GM12878 (cell line): Measurements from ENCODE around the gene NEO1. TPM values are rescaled to one million over a fixed set of nuclear protein-coding genes. Genes with fewer than 3 reads are reported as not detected.

ENCODE experiments used
- ATAC-seq: fragments of 200-7000 bp; cut with Tn5 transposase; 3 replicates; pipeline ENCODE4 v1.9.1; 2020; ENCODE audit warnings: mild to moderate bottlenecking, moderate library complexity
- BruUV-seq: library from RNA; stranded (reverse); fragments of 400-500 nt; replicated peaks from 2 replicates; lab custom pipeline; 2021; lab: Mats Ljungman, UMichigan
- CTCF ChIA-PET: fragments of 300-600 bp; sonication (Branson Sonifier 250); formaldehyde crosslinking; extraction: SDS; loops from one replicate; lab custom pipeline; 2021; ENCODE audit warnings: inconsistent platforms; lab: Yijun Ruan, JAX
- POLR2A ChIA-PET: fragments of 350-600 bp; formaldehyde crosslinking; extraction: SDS; loops from one replicate; lab custom pipeline; 2021; ENCODE audit warnings: inconsistent platforms; lab: Charles Lee
- RAD21 ChIA-PET: fragments of 300-600 bp; sonication (Branson Sonifier 250); formaldehyde crosslinking; loops from one replicate; lab custom pipeline; 2023; ENCODE audit warnings: antibody characterized with exemption; ENCODE audit not compliant: unreplicated experiment; lab: Charles Lee
- SMC1A ChIA-PET: fragments of 300-600 bp; sonication (Branson Sonifier 250); formaldehyde crosslinking; loops from one replicate; lab custom pipeline; 2023; ENCODE audit not compliant: unreplicated experiment, uncharacterized antibody; lab: Charles Lee
- DNase-seq: peaks from one replicate; pipeline ENCODE4 v3.0.0-alpha.2; 2011; ENCODE audit warnings: low read depth, low spot score
- FAIRE-seq: peaks from 3 replicates; lab custom pipeline; 2011; peaks lifted over from hg19 to GRCh38; lab: Jason Lieb, UNC
- H2AFZ ChIP-seq: 2 replicates; pipeline ENCODE4 v1.6.0; 2011; ENCODE audit warnings: low read depth, low read length, control low read depth; ENCODE audit not compliant: control insufficient read depth
- H3K27ac ChIP-seq: 2 replicates; pipeline ENCODE4 v1.5.1; 2011; ENCODE audit warnings: control low read depth; ENCODE audit not compliant: control insufficient read depth, insufficient read depth
- H3K27me3 ChIP-seq, 2 experiments: replicated peaks in 1 of 2; 2 replicates each; pipeline versions ENCODE4 v1.6.0 to v1.6.1; 2011; ENCODE audit warnings: low read length in 1 of 2; ENCODE audit not compliant: control insufficient read depth in 2 of 2, insufficient read depth in 2 of 2
- H3K36me3 ChIP-seq, 2 experiments: 2 replicates each; pipeline ENCODE4 v1.5.1; 2011; ENCODE audit warnings: low read length in 1 of 2; ENCODE audit not compliant: control insufficient read depth in 2 of 2, insufficient read depth in 2 of 2
- H3K4me1 ChIP-seq: 2 replicates; pipeline ENCODE4 v1.6.1; 2011; ENCODE audit warnings: mild to moderate bottlenecking, low read length, moderate library complexity, mixed read lengths; ENCODE audit not compliant: control insufficient read depth, insufficient read depth
- H3K4me2 ChIP-seq: 2 replicates; pipeline ENCODE4 v1.6.0; 2011; ENCODE audit warnings: control low read depth; ENCODE audit not compliant: control insufficient read depth, insufficient read depth
- H3K4me3 ChIP-seq: fragments of 200-600 bp; sonication (generic); 2 replicates; pipeline ENCODE4 v1.5.1; 2016
- H3K79me2 ChIP-seq: 2 replicates; pipeline ENCODE4 v1.6.0; 2011; ENCODE audit warnings: low read length; ENCODE audit not compliant: control insufficient read depth, insufficient read depth
- H3K9ac ChIP-seq: 2 replicates; pipeline ENCODE4 v1.8.0; 2011; ENCODE audit warnings: low read length, control low read depth, mixed read lengths; ENCODE audit not compliant: control insufficient read depth, insufficient read depth
- H3K9me3 ChIP-seq: replicated peaks from 3 replicates; pipeline ENCODE4 v1.5.1; 2011; ENCODE audit warnings: mild to moderate bottlenecking, low read length; ENCODE audit not compliant: control insufficient read depth, insufficient read depth
- H4K20me1 ChIP-seq: 2 replicates; pipeline ENCODE4 v1.6.0; 2011; ENCODE audit not compliant: control insufficient read depth, insufficient read depth
- CBX3 ChIP-seq: fragments of 200-600 bp; sonication (generic); IDR thresholded peaks from 2 replicates; pipeline ENCODE4 v1.6.1; 2016; ENCODE audit warnings: low read depth, borderline replicate concordance
- CEBPB ChIP-seq, 2 experiments: fragments of 150-350 bp in 1 of 2; IDR thresholded peaks; 2 replicates each; pipeline ENCODE4 v1.6.1; 2012 to 2014; ENCODE audit warnings: low read depth in 2 of 2, low read length in 2 of 2, borderline replicate concordance in 1 of 2, inconsistent platforms in 1 of 2
- CHD1 ChIP-seq: IDR thresholded peaks from 2 replicates; pipeline ENCODE4 v1.6.1; 2012; ENCODE audit warnings: low read depth, low read length, improper control_type of control experiment
- CHD2 ChIP-seq: IDR thresholded peaks from 2 replicates; pipeline ENCODE4 v1.6.1; 2011; ENCODE audit warnings: low read depth, low read length, improper control_type of control experiment, borderline replicate concordance
- EGR1 ChIP-seq, 2 experiments: IDR thresholded peaks; 1 replicate in 1 of 2; 2 replicates in 1 of 2; pipeline ENCODE4 v1.6.1; 2011 to 2012; ENCODE audit warnings: low read depth in 2 of 2, low read length in 2 of 2, borderline replicate concordance in 1 of 2, mild to moderate bottlenecking in 1 of 2, moderate library complexity in 1 of 2
- GABPA ChIP-seq: IDR thresholded peaks from 2 replicates; pipeline ENCODE4 v1.6.1; 2014; ENCODE audit warnings: antibody characterized with exemption, low read depth, mild to moderate bottlenecking, inconsistent platforms
- KAT2A ChIP-seq: conservative IDR thresholded peaks from 2 replicates; pipeline ENCODE4 v1.6.1; 2011; ENCODE audit warnings: low read depth, low read length; ENCODE audit not compliant: control insufficient read depth
- MEF2B ChIP-seq: fragments of 450-650 bp; IDR thresholded peaks from 2 replicates; pipeline ENCODE4 v1.6.1; 2018; ENCODE audit warnings: mild to moderate bottlenecking, moderate library complexity; ENCODE audit not compliant: partially characterized antibody, poor library complexity, severe bottlenecking
- POU2F2 ChIP-seq: IDR thresholded peaks from 3 replicates; pipeline ENCODE4 v1.6.1; 2011; ENCODE audit warnings: low read depth, mild to moderate bottlenecking, low read length, borderline replicate concordance
- SMAD1 ChIP-seq: fragments of 450-650 bp; IDR thresholded peaks from 2 replicates; pipeline ENCODE4 v1.6.1; 2018; ENCODE audit warnings: mild to moderate bottlenecking, low read depth; ENCODE audit not compliant: partially characterized antibody
- SUZ12 ChIP-seq: fragments of 200-600 bp; sonication (generic); IDR thresholded peaks from one replicate; pipeline ENCODE4 v1.6.1; 2018; ENCODE audit warnings: antibody characterized with exemption, mild to moderate bottlenecking; ENCODE audit not compliant: unreplicated experiment
- TCF12 ChIP-seq: IDR thresholded peaks from 2 replicates; pipeline ENCODE4 v1.6.1; 2011; ENCODE audit warnings: low read depth, mild to moderate bottlenecking, low read length
- TCF3 ChIP-seq: IDR thresholded peaks from 2 replicates; pipeline ENCODE4 v1.6.1; 2012; ENCODE audit warnings: low read depth, mild to moderate bottlenecking, low read length, borderline replicate concordance; ENCODE audit not compliant: insufficient read depth
- YY1 ChIP-seq: IDR thresholded peaks from 2 replicates; pipeline ENCODE4 v1.6.1; 2011; ENCODE audit warnings: low read depth, mild to moderate bottlenecking, low read length
- ZNF622 ChIP-seq: fragments of 450-650 bp; IDR thresholded peaks from 2 replicates; pipeline ENCODE4 v1.6.1; 2017; ENCODE audit warnings: mild to moderate bottlenecking, inconsistent platforms
- ZZZ3 ChIP-seq: IDR thresholded peaks from 2 replicates; pipeline ENCODE4 v1.6.1; 2011; ENCODE audit warnings: low read depth; ENCODE audit not compliant: control insufficient read depth, insufficient read length
- WGBS: methylation state at CpG from one replicate; pipeline ENCODE4 v1.1.6; 2016; ENCODE audit warnings: low lambda C conversion rate; ENCODE audit not compliant: insufficient replicate concordance, insufficient coverage; ENCODE audit errors: missing lambda C conversion rate; 5-methylcytosine and 5-hydroxymethylcytosine counted together
- in situ Hi-C: fragments of 300-500 bp; cut with MboI; formaldehyde crosslinking; loops from 9 replicates; pipeline ENCODE4 v1.14.3; 2018; ENCODE audit warnings: mixed read lengths
- intact Hi-C: fragments of 100-400 bp; cut with micrococcal nuclease; formaldehyde crosslinking; loops from one replicate; pipeline ENCODE4 v1.14.2; 2022; ENCODE audit not compliant: unreplicated experiment
- polyA plus RNA-seq, 11 experiments: library from polyadenylated mRNA; depleted of rRNA in 4 of 11; unstranded in 6 of 11; stranded (reverse) in 5 of 11; fragments of >200 nt; fragmentation: Nextera tagmentation in 4 of 11; fragmentation: Illumina TruSeq in 1 of 11; extraction: Ambion mirVana in 4 of 11; extraction: Trizol in 1 of 11; gene quantifications; 1 replicate in 1 of 11; 2 replicates in 10 of 11; pipeline versions ENCODE4 v1.2.1 to v1.2.3, GENCODE V29; 2011 to 2016; ENCODE audit warnings: inconsistent platforms in 2 of 11, missing spikeins in 2 of 11, low read depth in 1 of 11
- total RNA-seq, 4 experiments: library from RNA; depleted of rRNA in 3 of 4; stranded (reverse); fragments of >200 nt in 3 of 4; fragmentation: Illumina TruSeq in 1 of 4; extraction: Trizol in 1 of 4; gene quantifications; 2 replicates each; pipeline versions ENCODE4 v1.2.1 to v1.2.3, GENCODE V29; 2013 to 2021
- TF ChIP-seq, protein P1 (sequence below): fragments of 450-650 bp; formaldehyde crosslinking; IDR thresholded peaks from 2 replicates; pipeline ENCODE4 v1.4.0; 2022; ENCODE audit warnings: mild to moderate bottlenecking, moderate library complexity
- TF ChIP-seq, protein P2 (sequence below): IDR thresholded peaks from 2 replicates; pipeline ENCODE4 v1.6.1; 2012; ENCODE audit warnings: mild to moderate bottlenecking, low read depth, low read length

The NEO1 gene
- total and polyA plus RNA-seq, 10 of the 15 experiments (the other 5 are each of a cell fraction or from before 2014, with no cell fraction given), result 0.03 to 2.0 (median 0.32) TPM

DNA sequence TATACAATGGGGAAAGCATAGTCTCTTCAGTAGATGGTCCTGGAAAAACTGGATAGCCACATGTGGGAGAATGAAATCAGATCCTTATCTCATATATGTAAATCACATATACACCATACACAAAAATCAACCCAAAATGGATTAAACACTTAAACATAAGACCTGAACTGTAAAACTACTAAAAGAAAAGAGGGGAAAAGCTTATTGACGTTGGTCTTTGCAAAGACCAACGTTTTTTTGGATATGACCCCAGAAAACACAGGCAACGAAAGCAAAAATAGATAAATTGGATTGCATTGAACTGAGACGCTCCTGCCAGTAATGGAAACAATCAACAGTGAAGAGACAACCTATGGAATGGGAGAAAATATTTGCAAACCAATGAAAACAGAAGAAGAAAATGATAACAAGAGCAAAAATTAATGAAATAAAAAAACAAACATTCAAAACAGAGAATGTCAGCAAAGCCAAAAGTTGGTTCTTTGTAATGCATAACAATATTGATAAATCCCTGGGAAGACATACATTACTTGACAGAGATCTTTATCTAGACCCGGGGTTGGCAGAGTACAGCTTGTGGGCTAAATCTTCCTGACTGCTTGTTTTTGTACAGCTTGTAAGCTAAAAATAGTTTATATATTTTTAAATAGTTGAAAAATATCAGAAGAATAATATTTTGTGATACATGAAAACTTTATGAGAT lies 86.9 kb downstream of the NEO1 start:
- no peak overlapping the region for H3K9ac ChIP-seq
- no peak overlapping the region for H2AFZ ChIP-seq
- FAIRE-seq, result no peak
- intact Hi-C loops (no loop called here), in situ Hi-C loops (no loop called here)
- no peaks in the 10 kb centered on the region; the same call in 2 of the 3 replicates for H3K9me3 ChIP-seq
- 11% methylated on average over 5 of the region's 5 CpGs for WGBS
- no peaks in the 10 kb centered on the region for H4K20me1 ChIP-seq
- BruUV-seq, result no TSS peak
- no peaks in the 10 kb centered on the region for H3K36me3 ChIP-seq
- no peak overlapping the region for H3K4me2 ChIP-seq
- SMC1A ChIA-PET, result no interaction called here
- RAD21 ChIA-PET, result no interaction called here
- CTCF ChIA-PET, result interaction anchor here (1.5 to 1.6 kb wide), 2 partner anchors 13 to 102 kb away, joined by 3 to 4 read pairs; no protein-coding TSS in a partner anchor
- H3K4me3 ChIP-seq, result no peak overlapping the region
- POLR2A ChIA-PET, result interaction anchor here (0.6 kb wide), 1 partner anchor 681 kb away, joined by 3 read pairs; no protein-coding TSS in a partner anchor
- H3K4me1 ChIP-seq, result peaks cover 3% of the 10 kb centered on the region; the same call in 1 of the 2 replicates
- H3K27ac ChIP-seq, result no peak overlapping the region
- no peak for DNase-seq
- H3K79me2 ChIP-seq, result no peaks in the 10 kb centered on the region
- no peaks in the 10 kb centered on the region for H3K27me3 ChIP-seq
- ATAC-seq, result no peak
- TF ChIP-seq YY1 (no peak), KAT2A (no peak), CBX3 (no peak), ZZZ3 (no peak), SUZ12 (no peak), GABPA (no peak), ZNF622 (no peak), MEF2B (no peak), CHD1 (no peak), SMAD1 (no peak), CEBPB (IDR thresholded peaks at IDR 0.05; ENCODE audit: borderline replicate concordance in 1 of 2, low read depth in 2 of 2, low read length in 2 of 2) (no peak), TCF12 (no peak), TCF3 (no peak), POU2F2 (no peak), CHD2 (no peak), EGR1 (IDR thresholded peaks at IDR 0.05; ENCODE audit: borderline replicate concordance in 1 of 2, low read depth in 2 of 2, low read length in 2 of 2) (no peak)
- TF ChIP-seq, protein P1, sequence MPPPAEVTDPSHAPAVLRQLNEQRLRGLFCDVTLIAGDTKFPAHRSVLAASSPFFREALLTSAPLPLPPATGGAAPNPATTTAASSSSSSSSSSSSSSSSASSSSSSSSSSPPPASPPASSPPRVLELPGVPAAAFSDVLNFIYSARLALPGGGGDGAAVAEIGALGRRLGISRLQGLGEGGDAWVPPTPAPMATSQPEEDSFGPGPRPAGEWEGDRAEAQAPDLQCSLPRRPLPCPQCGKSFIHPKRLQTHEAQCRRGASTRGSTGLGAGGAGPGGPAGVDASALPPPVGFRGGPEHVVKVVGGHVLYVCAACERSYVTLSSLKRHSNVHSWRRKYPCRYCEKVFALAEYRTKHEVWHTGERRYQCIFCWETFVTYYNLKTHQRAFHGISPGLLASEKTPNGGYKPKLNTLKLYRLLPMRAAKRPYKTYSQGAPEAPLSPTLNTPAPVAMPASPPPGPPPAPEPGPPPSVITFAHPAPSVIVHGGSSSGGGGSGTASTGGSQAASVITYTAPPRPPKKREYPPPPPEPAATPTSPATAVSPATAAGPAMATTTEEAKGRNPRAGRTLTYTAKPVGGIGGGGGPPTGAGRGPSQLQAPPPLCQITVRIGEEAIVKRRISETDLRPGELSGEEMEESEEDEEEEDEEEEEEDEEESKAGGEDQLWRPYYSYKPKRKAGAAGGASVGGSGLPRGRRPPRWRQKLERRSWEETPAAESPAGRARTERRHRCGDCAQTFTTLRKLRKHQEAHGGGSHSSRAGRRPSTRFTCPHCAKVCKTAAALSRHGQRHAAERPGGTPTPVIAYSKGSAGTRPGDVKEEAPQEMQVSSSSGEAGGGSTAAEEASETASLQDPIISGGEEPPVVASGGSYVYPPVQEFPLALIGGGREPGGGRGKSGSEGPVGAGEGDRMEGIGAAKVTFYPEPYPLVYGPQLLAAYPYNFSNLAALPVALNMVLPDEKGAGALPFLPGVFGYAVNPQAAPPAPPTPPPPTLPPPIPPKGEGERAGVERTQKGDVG (CRISPR knock-in tag), result no peak
- TF ChIP-seq, protein P2, sequence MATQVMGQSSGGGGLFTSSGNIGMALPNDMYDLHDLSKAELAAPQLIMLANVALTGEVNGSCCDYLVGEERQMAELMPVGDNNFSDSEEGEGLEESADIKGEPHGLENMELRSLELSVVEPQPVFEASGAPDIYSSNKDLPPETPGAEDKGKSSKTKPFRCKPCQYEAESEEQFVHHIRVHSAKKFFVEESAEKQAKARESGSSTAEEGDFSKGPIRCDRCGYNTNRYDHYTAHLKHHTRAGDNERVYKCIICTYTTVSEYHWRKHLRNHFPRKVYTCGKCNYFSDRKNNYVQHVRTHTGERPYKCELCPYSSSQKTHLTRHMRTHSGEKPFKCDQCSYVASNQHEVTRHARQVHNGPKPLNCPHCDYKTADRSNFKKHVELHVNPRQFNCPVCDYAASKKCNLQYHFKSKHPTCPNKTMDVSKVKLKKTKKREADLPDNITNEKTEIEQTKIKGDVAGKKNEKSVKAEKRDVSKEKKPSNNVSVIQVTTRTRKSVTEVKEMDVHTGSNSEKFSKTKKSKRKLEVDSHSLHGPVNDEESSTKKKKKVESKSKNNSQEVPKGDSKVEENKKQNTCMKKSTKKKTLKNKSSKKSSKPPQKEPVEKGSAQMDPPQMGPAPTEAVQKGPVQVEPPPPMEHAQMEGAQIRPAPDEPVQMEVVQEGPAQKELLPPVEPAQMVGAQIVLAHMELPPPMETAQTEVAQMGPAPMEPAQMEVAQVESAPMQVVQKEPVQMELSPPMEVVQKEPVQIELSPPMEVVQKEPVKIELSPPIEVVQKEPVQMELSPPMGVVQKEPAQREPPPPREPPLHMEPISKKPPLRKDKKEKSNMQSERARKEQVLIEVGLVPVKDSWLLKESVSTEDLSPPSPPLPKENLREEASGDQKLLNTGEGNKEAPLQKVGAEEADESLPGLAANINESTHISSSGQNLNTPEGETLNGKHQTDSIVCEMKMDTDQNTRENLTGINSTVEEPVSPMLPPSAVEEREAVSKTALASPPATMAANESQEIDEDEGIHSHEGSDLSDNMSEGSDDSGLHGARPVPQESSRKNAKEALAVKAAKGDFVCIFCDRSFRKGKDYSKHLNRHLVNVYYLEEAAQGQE, result no peak
